NAMALWA (cell line): ENCODE results near the gene RIPOR1.

Experiments used
- DNase-seq: peaks from one replicate; pipeline ENCODE4 v3.0.0-alpha.2; 2015; ENCODE audit warnings: low spot score

The RIPOR1 gene

GRCh38 chr16:67538666-67539101 is 10.1 kb downstream of the RIPOR1 start:
- no peak for DNase-seq

DNA sequence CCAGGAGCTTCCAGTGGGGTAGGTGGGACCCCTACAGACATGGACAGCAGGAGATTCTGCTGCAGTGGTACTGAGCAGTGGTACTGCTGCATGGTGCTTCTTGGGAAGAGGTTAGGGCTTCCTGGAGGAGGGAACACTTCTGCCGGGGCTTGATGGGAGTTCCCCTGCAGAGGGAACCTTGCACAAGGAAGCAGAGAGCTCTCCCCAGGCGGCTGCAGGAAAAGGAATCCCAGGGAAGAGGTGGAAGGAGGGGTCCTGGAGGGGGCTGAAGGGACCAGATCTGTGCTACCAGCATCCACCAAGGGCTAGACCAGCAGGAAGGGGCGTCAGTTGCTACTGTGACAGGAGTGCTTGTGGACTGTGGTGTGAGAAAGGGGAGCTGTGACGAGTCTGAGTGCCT is 10.6 kb downstream of the RIPOR1 start:
- DNase-seq = no peak

DNA sequence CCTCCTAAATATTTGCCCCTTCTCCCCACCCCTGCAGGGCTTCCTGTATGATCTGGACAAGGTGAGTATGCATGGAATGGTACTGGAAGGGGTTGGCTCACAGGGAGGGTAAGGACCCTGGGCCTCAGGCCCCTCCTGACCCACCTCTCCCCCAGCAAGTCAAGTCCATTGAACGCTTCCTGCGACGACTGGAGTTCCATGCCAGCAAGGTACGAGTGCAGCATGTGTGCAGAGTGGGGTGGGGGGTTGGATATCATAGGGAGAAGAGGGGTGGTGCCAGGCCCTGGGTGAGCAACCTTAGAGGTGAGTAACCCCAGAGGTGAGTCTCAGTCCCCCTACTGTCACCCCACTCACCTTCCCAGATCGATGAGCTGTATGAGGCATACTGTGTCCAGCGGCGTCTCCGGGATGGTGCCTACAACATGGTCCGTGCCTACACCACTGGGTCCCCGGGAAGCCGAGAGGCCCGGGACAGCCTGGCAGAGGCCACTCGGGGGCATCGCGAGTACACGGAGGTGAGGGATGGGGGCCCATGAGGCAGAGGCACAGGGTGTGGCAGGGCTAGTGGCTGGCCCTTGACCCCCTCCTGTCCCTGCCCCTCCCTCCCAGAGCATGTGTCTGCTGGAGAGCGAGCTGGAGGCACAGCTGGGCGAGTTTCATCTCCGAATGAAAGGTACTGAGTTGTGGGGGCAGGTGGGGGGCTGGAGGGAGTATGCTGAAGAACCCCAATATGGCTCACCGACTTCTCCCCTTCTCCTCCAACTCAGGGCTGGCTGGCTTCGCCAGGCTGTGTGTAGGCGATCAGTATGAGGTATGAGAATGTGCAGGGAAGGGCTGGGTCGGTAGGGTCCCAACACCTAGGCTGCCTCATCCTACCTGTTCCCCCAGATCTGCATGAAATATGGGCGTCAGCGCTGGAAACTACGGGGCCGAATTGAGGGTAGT is 11.3 kb downstream of the RIPOR1 start:
- DNase-seq = no peak

DNA sequence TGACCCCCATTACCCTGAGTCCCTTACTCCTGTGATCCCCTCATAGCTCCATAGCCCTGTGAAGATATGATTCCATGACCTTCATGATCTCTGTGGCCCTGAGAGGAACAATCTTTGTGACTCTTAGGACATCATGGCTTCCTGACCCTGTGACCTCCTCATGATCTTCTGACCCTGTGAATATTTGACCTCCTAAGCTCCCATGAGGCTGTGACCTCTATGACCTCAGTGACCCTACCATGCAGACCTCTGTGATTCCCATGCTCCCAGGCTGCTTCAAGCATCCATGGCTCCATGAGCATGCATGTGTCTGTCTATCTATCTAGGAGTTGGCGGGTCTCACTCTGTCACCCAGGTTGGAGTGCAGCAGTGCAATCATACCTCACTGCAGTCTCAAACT is 12.1 kb downstream of the RIPOR1 start:
- no peak for DNase-seq

DNA sequence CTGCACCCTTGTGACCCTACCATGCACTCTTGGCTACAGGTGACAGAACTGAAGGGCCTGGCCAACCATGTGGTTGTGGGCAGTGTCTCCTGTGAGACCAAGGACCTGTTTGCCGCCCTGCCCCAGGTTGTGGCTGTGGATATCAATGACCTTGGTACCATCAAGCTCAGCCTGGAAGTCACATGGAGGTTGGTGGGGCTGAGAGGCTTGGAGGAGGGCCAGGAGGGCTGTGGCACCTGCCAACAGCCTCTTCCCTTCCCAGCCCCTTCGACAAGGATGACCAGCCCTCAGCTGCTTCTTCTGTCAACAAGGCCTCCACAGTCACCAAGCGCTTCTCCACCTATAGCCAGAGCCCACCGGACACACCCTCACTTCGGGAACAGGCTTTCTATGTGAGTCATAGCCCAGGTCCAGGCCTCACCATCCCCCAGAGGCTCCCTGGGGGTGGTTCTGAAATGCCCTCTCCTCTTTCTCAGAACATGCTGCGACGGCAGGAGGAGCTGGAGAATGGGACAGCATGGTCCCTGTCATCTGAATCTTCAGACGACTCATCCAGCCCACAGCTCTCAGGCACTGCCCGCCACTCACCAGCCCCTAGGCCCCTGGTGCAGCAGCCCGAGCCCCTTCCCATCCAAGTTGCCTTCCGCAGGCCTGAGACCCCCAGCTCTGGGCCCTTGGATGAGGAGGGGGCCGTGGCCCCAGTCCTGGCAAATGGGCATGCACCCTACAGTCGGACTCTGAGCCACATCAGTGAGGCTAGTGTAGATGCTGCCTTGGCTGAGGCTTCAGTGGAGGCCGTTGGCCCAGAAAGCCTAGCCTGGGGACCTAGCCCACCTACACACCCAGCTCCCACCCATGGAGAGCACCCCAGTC is 13.0 kb downstream of the RIPOR1 start:
- peak; percentile 58 for DNase-seq

DNA sequence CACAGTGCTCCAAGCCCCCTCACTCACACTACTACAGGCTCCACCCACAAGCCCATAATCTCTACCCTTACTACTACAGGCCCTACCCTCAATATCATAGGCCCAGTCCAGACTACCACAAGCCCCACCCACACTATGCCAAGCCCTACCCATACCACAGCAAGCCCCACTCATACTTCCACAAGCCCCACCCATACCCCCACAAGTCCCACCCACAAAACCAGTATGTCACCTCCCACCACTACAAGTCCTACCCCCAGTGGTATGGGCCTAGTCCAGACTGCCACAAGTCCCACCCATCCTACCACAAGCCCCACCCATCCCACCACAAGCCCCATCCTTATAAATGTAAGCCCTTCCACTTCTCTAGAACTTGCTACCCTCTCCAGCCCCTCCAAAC is 13.8 kb downstream of the RIPOR1 start:
- DNase-seq = peak; percentile 95

DNA sequence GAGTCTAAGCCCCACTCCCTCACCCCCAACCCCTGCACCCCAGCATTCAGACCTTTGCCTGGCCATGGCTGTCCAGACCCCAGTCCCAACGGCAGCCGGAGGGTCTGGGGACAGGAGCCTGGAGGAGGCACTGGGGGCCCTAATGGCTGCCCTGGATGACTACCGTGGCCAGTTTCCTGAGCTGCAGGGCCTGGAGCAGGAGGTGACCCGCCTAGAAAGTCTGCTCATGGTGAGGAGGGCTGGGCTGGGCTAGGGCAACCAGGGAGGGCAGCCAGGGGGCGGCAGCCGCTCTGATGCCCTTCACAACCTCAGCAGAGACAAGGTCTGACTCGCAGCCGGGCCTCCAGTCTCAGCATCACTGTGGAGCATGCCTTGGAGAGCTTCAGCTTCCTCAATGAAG is 14.4 kb downstream of the RIPOR1 start:
- DNase-seq = no peak

DNA sequence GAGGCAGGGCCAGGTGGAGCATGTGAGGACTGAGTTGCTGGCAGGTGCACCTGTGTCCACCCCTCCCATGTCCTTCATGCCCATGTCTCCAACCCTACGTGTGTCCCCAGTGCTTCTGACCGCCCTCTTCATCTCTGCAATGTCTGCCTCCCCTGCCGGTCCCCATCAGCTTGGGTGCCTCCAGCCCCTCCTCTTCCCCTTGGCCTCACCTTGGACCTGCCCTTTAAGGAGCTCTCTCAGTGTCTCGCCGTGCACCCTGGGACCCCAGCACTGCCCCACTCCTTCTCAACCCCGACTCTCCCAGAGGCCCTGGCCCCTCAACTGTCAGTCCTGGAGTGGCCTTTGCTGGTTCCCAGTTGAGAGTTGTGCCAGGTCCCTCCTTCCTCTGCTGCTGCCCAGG is 15.0 kb downstream of the RIPOR1 start:
- no peak for DNase-seq

DNA sequence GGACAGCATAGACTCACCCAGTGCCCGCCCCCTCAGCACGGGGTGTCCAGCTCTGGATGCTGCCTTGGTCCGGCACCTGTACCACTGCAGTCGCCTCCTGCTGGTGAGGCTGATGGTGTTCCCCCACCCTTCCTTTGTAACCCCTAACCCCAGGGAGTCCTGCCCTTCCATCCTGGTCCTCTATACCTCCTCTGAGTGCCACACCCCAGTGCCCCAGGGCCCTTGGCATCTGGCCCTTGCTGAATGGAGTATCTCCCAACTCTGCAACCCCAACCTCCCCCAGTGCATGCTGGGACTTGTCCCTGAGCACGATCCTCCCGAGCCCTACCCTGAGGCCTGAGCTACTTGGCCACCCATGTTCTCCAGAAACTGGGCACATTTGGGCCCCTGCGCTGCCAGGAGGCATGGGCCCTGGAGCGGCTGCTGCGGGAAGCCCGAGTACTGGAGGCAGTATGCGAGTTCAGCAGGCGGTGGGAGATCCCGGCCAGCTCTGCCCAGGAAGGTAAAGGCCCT is 15.8 kb downstream of the RIPOR1 start:
- no peak for DNase-seq

GRCh38 chr16:67544844-67545664 is 16.4 kb downstream of the RIPOR1 start:
- DNase-seq = no peak

GRCh38 chr16:67545665-67546024 is 17.0 kb downstream of the RIPOR1 start:
- no peak for DNase-seq

- DNase-seq = no peak
Measured at GRCh38 chr16:67546091-67546501, 17.5 kb downstream of the RIPOR1 start.

GRCh38 chr16:67546761-67547422 is 18.3 kb downstream of the RIPOR1 start:
- peak; percentile 83 for DNase-seq

DNA sequence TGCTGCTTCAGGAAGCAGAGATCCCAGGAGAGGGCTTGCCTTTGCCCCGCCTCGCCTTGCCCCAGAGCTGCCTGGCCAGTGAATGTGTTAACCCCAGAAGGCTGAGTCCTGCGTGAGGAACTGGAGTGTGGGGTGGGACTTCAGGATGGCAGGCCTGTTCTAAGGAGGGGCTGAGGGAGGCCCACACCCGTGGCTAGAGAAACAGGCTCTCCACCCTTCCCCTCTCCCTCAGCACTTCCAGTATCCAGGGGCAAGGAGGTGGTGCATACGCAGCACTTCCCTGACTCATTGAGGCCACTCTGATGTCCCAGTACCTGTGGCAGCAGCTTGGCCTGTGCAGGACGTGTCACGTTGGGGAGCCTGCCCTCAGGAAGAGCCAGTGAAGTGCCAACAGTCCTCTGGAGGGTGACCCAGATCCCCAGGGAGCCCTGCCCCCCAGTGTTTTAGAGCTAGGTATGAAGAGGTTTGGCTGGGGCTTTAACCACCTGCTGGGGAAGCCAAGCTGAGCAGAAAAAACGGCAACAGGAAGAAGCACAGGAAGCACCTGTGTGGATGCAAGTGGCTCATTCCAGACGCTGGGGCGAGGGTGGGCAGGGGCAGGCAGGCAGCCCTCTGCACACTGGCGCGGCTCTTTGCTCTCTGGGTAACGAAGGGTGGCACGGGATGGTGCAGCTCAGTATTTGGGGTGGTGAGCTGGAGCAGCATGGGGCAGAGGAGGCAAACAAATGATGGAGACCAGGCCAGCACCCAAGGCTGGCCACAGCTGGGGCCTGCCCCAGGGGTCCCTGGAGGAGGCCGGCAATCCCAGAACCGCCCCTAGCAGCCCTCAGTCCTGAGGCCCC is 19.0 kb downstream of the RIPOR1 start:
- DNase-seq = peak; percentile 97

DNA sequence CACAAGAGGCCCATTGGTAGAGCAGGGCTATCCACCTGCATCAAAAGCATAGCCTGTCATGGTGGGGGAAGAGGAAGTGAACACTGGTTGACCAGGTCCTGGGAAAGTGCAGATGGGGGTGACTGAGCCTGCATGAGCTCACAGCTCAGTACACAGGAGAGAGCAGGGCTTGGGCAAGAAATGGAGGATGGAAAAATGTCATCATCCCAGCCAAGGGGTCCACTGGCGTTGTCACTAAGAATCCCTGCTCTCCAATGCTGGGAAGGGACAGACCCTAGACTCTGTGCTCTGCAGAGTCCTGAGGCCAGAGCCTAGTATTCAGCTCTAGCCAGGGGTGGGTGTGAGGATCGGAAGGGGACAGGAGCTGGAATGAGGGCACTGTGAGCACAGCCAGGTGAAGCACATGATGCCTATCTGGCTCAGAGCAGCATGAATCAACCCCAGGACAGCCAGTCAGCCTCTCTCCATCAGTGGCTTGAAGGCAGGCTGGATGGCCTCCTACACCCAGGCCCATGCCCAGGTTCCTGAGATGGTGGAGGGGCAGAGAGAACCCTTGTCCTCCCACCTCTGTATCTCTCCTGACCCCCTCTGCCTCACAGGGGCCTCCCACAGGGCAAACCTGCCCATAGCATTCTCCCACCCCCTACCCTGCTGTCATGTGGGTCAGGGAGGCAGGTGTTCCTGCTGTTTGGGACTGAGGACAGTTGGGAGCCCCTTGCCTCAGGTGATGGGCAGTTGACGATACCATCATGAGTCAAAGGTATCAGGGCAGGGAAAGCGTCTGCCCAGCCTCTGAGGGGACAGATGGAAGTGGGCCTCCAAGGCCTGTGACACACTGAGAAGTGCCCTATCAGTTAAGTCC is 19.9 kb downstream of the RIPOR1 start:
- peak; percentile 93 for DNase-seq

DNA sequence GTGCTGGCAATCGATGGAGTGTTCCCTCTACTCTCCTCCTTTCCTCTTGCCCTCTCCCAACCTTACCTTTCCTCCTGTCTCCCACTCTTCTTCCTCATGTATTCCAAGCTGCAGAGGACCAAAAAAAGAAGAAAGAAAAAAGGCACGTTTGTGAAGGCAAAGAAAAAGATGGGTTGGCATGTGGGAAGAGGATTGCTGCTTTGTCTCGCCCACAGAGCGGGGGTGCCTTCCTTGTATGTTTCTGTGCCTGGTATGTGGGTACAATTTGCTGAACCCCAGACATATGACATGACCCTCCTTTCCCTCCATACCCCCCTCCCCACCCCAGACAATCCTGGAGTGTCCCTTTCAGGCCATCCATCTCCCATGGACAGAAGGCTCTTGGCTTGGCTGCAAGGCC is 20.6 kb downstream of the RIPOR1 start:
- peak; percentile 27 for DNase-seq

DNA sequence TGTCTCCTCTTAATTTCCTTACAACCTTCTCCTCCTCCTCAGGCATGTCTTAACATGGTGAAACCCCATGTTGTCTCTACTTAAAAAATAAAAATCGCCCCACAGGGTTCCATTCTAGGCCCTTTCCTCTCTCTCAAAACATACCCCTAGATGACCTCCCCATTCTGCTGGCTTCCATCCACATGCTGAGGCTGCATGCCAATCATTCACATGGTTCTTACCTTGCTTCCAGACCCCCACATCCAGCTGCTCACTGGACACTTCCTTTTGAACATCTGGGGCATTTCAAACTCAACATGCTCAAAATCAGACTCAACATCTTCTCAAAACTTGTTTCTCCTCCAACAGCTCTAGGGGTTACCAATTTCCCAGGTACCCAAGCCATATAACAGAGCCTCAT is 21.3 kb downstream of the RIPOR1 start:
- DNase-seq = peak; percentile 41

DNA sequence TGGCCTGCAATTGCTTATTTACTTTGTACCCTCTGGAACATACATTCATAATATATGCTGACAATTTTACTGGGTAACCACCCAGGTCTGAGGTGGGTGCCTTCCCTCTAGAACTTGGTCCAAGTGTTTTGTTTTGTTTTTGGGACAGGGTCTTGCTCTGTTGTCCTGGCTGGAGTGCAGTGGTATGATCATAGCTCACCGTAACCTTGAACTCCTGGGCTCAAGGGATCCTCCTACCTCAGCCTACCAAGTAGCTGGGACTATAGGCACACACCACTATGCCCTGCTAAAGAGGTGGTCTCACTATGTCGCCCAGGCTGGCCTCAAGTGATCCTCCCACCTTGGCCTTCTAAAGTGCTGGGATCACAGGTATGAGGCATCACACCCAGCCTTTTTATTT is 22.5 kb downstream of the RIPOR1 start:
- DNase-seq = no peak

GRCh38 chr16:67551972-67552371 is 23.3 kb downstream of the RIPOR1 start:
- DNase-seq = no peak
